ENCODE data around the gene SLC35B2.

- TF ChIP-seq CTCF (IDR thresholded peaks at IDR 0.05) (no peak), EZH2phosphoT487 (IDR thresholded peaks at IDR 0.05) (no peak), EZH2 (IDR thresholded peaks at IDR 0.05) (no peak)
Measured at GRCh38 chr6:44221961-44222335, 35.4 kb downstream of the SLC35B2 start.

Data from neural progenitor cell (in vitro differentiated cells).